ENCODE data around the gene SLC9A7.

The SLC9A7 gene

GRCh38 chrX:46698691-46699090, 60.2 kb downstream of the SLC9A7 start:
- no peak for DNase-seq

- no peak for DNase-seq
These were observed 63.4 kb downstream of the SLC9A7 start for GRCh38 chrX:46695491-46695890.

DNA sequence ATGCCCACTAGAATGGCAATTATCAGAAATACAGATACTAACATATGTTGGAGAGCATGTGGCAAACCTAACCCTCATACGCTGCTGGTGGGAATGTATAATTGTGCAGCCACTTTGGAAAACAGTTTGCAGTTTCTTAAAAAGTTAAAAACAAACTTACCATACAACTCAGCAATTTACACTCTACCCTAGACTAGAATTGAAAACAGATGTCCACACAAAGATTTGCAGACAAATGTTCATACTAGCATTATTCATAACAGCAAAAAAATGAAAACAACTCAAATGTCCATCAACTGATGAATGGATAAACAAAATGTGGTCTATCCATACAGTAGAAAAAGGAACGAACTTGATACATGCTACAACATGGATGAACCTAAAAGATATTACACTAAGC, 64.4 kb downstream of the SLC9A7 start:
- DNase-seq: no peak

DNA sequence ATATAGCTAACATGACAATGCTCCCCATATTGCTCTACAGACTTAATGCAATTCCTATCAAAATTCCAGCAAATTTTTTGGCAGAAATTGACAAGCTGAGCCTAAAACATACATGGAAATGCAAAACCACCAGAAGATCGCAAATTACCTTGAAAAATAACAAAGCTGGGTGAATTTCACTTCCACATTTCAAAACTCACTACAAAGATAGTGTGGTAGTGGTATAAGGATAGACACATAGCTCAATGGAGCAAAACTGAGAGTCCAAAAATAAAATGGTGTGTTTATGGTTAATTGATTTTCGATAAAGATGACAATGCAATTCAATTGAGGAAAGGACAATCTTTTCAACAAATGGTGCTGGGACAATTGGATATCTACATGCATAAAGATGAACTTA, 65.8 kb downstream of the SLC9A7 start:
- DNase-seq: no peak

GRCh38 chrX:46690818-46691217, 68.1 kb downstream of the SLC9A7 start:
- DNase-seq: no peak

GRCh38 chrX:46687619-46688018, 71.3 kb downstream of the SLC9A7 start:
- no peak for DNase-seq

- DNase-seq: no peak
These were observed 72.8 kb downstream of the SLC9A7 start for GRCh38 chrX:46686003-46686645.

GRCh38 chrX:46683048-46683447, 75.9 kb downstream of the SLC9A7 start:
- DNase-seq: no peak

- no peak for DNase-seq
These were observed 77.1 kb downstream of the SLC9A7 start for GRCh38 chrX:46681849-46682248.

DNA sequence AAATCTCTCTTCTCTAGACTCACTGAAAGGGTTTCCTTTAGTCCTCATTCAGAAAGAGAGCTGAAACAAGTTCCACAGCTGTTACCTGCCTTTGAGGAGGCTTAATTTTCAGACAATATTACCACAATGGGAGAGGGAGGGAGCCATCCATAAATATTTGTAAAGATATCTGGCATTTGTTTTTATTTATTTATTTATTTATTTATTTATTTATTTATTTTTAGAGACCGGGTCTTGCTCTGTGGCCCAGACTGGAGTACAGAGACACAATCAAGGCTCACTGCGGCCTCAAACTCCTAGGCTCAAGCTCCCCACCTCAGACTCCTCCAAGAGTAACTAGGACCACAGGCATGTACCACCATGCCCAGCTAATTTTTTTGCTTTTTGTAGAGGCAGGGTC, 80.7 kb downstream of the SLC9A7 start:
- DNase-seq: no peak

DNA sequence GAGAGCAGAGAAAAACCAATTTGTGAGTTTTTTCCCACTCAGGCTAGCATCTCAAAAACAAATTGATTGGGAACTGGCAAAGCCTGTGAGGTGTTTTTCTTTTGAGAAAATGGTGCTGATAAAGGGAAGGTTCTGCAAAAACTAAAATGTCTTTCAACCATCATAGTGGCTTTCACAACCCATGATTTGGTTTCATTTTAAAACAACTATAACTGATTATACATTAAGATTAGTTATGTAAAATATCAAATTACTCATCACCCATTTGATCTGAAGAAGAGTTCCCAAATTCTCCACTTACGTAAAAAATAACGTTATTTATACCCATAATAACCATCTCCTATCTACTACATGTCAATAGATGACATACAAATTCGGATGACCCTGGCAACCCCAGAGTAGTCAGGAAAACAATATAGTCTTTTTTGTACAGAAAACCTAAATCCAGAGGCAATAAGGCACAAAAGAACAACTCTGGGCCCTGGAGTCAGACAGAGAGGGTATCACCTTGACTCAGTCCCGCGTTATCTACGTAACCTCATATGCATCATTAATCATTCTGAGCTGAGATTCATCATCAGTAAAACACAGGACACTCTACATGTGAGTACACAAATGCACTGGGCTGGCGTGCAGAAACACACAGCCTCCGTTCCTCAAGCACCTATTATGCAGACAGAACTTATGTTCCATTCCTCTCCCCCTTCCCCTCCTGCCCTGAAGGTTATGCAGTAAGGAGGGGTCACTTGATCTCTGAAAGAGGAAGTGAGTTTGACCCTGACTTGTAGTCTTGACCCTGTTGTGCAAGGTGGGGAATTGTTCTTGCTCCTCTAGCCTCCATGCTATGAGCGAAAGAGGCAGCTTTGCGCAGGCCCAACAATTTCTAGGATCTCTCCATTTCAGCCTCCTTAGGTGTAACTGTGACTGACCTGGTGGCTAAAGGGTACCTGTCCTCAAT, 82.2 kb downstream of the SLC9A7 start:
- DNase-seq: no peak

GRCh38 chrX:46673620-46674359, 85.1 kb downstream of the SLC9A7 start:
- no peak for DNase-seq

DNA sequence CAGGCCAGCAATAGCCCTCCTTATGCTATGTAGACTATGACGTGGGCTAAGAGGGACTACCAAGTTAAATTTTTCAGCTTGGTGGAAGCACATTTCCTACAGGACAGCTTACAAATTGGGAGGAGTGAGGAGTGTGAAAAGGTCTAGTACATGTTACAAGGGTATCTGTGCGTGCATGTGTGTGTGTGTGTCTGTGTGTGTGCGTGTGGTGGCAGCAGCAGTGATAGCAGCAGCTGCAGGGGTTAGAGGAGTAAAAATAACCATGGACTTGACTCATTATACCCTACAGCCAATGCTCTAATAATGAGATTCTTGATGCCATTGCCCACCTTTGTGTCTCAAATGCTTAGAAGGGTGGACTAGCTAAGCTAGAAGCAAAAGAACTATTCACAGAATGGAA, 88.6 kb downstream of the SLC9A7 start:
- DNase-seq: no peak

DNA sequence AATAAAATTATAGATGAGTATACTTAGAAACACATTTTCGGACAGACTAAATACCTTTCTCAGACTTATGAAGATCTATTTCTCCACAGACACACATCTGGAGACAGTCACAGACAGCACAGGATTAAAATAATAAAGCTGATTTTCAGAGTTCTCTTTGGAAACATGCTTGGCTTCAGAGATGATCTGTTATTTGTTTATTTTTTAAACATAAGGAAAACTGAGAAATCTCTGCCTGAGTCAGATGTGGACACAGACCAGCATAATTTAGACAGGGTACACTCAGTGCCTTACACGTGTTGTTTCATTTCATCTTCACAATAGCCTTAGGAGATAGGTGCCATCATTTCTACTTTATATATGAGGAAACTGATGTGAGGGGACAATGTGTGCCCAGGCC, 92.1 kb downstream of the SLC9A7 start:
- DNase-seq: no peak

GRCh38 chrX:46665232-46666152, 93.4 kb downstream of the SLC9A7 start:
- peak; percentile 47 for DNase-seq

DNA sequence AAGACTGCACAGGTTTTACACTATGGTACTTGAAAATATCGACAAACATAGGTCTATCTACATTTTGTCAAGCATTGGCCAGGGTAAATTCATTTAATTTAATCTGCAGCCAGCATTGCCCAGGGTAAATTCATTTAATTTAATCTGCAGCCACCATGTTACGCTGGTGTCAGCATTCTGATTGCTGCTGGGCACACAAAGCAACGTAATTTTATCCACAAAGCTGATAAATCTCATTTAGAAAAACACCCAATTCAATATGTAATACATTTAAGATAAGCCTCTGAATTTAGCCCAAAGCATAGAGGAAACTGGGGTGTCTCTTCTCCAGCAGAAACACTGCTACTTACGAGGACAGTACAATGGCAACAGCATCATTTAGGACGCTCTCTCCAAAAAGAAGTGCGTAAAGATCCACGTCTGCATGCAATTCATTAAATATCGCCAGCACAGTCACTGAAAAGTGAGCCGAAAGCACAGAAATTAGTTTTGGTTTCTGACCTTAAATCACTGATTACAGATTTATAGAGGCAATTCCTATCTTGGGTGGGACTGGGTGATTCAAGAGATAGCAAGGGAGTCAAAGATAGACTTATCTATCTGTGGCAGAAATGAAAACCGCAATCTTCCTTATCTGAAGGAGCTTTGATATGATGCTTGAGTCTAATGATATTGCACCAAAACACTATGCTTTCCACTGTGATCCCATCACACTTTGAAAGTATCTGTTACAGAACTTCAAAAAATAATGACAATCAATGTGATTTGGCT, 96.5 kb downstream of the SLC9A7 start:
- no peak for DNase-seq

GRCh38 chrX:46653482-46653881, 105.4 kb downstream of the SLC9A7 start:
- DNase-seq: no peak

DNA sequence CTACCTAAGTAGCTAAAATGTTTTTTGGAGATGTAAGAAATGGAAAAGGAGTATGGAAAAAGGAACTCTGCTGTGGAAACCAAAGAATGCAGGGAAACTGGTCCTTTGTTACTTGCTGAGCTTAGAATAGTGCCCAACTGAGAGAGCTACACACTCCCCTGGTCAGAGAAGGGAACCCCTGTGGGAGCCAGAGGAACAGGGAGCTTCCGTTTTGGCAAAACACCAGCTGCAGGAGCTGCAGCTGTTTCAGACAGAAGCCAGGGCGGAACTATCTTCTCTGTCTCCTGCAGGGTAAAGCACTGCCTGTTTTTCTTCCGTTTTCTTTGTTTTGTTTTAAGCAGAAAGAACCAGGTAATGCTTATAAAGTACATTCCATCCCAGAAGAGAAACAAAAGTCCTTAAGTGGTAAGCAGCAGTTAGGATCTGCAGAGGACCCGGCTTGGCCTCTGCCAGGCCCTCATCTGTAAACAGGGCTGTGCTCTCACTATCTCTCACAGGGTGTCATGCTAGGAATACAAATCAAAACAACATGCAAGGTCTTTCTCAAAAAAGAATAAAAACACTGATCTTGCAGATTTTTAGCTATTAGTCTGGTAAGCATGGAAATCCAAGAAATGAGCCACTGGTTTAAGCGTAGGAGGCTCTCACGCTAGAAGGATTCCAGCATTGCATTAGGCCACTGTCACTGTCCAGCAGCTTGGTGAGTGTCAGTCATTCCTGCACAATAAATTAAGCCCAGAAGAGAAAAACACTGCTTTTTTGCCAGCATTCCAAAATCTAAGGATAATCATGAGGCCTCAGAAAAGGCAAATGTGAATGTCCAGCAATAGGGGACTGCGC, 109.3 kb downstream of the SLC9A7 start:
- no peak for DNase-seq

DNA sequence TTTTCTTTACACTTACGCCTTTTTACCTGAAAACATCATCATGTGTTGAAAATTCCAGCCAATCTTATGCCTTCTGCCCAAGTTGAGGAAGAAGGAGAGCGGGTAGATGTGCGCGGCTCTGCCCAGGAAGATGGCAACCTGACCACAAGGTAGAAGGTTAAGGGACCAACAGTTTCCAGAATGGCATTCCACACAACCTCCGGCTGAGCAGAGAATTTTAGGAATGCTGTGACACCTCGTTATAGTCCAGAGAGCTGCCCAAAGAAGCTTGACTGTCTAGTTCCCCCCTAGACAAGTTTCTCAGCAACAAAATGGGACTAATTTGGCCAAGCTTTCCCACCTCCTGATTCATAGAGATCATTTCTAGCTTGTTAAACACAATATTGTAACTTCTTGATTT, 110.3 kb downstream of the SLC9A7 start:
- DNase-seq: no peak

- DNase-seq: no peak
These were observed 111.7 kb downstream of the SLC9A7 start for GRCh38 chrX:46647251-46647650.

- DNase-seq: no peak
These were observed 113.3 kb downstream of the SLC9A7 start for GRCh38 chrX:46645614-46646013.
